GM18873 (cell line): ENCODE results near the gene MAT2A.
A peak's percentile ranks its signal among the peaks of the same experiment; 100 is the strongest.
"Not testable (repeated sequence)": the region's sequence is repeated elsewhere in the genome, so short reads cannot be mapped to it uniquely, and the experiment has no call there.

ENCODE experiments used
- ATAC-seq: cut with Tn5 transposase; IDR thresholded peaks from one replicate; pipeline ENCODE4 v1.9.1; 2021; ENCODE audit warnings: mild to moderate bottlenecking, moderate library complexity, moderate number of reproducible peaks; ENCODE audit not compliant: unreplicated experiment, low FRiP score

The MAT2A gene

GRCh38 chr2:85577386-85578242, 38.6 kb downstream of the MAT2A start, which contains the start of gene VAMP8:
Gene VAMP8 (plus strand): TSS chr2:85577586. CDS start chr2:85577647, 61 bp downstream.
- peak; percentile 54 for ATAC-seq

GRCh38 chr2:85578243-85579180, 39.5 kb downstream of the MAT2A start:
- ATAC-seq, result peak; percentile 32

GRCh38 chr2:85579266-85579935, 40.4 kb downstream of the MAT2A start:
- no peak for ATAC-seq

DNA sequence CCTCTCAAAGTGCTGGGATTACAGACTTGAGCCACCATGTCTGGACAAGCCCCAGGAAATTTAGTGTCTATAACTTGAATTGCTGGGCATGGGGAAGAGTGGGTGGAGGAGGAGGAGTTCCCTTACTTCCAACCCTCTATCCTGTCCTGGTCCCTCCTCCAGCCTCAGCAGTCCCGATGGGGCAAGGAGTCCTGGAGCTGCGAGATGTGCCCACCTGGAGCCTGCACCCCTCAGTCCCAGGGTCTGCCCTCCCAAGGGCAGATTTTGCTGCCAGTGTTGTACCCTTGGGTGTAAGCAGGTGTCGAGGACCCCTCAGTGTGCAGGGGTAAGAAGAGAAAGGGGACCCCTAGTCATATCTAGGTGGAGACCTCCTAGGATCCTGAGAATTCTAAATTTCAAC, 41.2 kb downstream of the MAT2A start:
- ATAC-seq, result no peak

DNA sequence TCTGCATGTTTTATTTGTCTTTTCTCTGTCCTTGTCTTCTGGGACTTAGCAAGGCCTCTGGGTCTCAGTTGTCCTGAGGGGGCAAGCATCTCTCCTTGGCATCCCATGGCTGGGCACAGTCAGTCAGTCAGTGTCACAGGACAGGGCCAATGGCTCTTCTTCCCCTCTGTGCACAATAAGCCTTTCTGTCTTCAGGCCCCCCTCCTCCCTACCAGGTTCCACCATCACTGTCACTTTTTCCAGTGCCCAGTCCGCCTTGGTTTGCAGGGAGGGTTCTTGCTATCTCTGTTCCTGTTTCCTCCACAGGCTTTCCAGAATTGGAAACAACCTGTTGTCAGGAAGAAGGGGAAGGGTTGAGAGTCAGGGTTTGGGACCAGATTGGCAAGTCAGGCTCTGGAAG, 43.5 kb downstream of the MAT2A start:
- no peak for ATAC-seq

DNA sequence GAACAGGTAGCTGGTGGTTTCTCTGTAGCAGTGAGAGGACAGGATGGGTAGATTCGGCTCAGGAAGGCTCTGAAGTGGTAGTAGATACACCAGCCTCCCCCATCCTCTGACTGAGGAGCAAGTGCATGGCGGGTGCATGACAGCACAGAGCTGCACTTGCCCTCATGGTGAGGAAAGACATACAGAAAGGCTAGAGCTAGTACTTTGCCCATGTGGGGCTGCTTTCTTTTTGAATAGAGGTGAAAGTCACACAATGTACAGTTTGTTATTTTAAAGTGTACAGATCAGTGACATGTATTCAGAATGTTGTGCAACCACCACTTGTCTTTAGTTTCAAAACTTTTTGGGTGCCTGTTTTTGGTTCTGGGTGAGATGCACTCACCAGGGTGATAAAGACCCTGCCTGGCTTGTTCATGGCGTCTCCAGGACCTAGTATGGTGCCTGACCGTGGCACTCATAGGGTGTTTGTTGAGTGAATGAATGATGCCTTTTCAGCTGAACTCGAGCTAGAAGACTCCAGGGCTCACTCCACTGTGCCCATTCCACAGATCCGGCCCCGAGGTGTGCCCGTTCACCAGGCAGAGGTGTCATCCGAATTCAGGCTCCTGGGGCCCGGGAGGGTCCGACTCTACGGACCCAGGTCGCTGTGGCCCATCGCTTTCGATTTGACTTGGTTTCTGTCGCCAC, 44.8 kb downstream of the MAT2A start:
- no peak for ATAC-seq

- ATAC-seq, result no peak
Observed at GRCh38 chr2:85584354-85584856, 45.4 kb downstream of the MAT2A start, which contains the start of gene VAMP5. Gene VAMP5 (plus strand): TSS chr2:85584431. CDS start chr2:85584491, 60 bp downstream.

DNA sequence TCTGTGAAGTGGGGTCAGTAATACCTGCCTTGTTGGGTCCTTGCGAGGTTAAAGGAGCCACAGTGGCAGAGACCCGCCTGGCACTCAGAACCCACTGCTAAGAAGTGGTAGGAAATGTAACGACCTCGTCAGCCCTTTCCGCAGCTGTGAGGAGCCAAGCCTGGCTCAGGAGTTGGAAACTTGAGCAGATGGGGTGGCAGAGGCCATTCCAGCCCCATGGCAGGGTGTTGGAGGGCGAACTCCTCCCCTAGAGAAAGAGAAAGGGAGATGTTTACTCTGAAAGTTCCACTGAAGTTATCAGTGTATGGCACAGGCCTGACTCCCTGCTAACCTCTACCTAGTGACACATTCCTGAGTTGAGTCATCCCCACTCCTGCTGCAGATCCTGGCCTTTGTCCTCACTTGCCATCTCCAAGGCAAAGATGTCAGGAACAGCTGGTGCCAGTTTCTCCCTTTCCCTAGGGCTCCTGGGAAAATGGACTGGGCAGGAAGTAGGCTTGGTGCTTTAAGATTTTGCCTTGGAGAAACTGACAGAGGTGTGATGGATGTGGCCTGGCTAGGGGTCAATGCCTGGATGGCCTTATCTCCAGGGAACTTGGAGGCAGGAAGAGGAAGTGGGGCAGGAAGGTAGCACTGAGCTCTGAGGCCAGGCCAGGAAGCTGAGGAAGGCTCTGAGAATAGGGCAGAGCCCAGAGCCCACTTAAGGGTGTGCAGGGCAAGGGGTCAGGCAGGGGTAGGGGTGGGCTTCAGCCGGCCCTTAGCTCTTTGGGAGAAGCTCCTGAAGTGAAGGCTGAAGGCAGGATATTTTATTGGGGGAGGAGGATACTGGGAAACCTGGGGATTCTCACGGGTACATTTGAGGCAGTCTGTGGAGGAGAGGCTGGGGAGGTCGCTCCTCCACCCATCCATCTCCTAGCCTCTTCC, 46.2 kb downstream of the MAT2A start:
- peak; percentile 47 for ATAC-seq

DNA sequence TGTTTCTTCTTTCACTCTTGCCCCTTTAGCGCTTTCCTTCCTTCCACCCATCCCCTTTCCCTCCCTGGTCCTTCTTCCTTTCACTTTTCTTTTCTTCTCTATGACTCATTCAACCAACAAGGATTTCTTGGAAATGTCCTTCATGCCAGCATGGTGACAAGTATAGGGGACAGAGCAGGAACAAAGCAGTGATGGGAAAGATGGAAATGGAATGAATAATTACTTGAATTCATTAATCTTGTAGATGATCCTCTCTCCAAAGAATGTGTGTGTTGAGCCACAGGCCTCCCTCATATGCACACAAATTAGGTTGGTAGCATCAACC, 46.8 kb downstream of the MAT2A start:
- no peak for ATAC-seq

DNA sequence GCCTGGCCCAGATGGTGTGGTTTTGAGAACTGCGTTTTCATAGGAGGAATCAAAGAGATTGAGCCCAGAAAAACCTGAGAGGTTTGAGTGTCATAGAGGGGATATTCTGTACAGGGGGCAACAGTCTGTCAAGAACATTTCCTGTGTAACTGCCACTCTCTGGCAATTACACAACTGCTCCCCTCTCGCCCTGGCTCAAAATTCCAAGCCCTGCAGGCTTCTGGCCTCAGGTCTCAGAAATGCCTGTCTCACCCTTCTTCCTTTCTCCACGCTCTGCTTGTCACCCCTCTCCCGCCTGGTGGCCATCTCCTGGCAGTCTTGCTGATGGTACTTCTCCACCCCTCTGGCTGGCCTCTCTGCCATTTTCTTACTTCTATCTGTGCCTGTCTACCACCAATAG, 49.3 kb downstream of the MAT2A start:
- no peak for ATAC-seq

GRCh38 chr2:85588645-85589044, 49.7 kb downstream of the MAT2A start:
- ATAC-seq, result no peak

DNA sequence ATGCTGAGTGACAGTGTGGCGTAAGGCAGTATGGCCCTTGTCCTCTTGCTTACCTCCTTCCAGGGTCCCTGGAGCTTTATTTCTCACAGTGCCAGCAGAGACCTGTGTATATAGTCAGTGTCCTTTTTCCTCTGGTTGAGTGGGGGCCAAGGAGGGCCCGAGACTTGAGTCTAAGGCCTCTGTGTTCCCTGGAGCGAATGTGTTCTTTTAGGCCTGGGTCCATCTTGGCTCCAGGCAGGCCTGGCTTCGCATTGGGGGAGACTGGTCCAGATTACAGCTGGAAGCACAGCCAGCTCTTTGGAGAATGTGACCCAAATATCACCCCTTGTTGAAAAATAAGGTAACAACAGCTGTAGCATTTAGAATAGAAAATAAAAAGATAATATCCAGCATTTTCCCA, 50.2 kb downstream of the MAT2A start:
- ATAC-seq, result no peak

DNA sequence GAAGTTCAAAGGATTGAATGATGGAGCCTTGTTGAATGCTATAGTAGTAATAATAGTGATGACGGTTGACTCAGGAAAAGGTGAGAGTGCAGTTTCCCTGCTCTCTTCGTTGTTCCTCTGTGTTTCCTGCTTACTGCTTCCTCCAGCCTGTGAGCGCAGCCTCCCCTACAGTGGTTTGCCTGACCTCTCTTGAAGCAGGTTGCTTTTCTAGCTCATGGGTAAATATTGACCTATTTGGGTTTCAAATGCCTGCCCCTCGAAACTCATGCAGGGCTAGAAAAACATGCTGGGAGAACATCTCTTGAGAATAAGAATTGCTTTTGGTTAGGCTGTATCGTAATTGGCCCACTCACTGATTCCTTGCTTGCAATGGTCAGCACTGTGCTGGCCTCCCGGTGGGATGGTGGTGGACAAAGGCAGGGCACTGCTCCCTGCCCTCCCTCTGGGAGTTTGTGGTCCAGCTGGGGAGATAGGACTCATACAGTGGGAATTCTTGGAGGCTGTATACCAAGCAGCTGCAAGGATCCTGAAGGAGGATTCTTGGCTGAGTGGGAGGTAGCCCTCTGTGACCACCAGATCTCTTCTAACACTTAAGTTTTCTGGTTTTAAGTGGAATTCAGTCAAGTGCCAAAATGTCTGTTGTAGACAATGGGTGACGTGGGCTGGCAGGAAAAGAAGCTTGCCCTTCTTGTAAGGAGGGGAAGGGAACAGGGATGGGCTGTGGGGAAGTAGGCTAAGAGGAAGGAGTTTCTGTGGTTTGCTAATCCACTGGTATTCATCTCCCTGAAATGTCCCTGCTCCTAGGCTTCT, 51.2 kb downstream of the MAT2A start:
- ATAC-seq, result no peak

- no peak for ATAC-seq
Observed at GRCh38 chr2:85590950-85591349, 52.0 kb downstream of the MAT2A start.

DNA sequence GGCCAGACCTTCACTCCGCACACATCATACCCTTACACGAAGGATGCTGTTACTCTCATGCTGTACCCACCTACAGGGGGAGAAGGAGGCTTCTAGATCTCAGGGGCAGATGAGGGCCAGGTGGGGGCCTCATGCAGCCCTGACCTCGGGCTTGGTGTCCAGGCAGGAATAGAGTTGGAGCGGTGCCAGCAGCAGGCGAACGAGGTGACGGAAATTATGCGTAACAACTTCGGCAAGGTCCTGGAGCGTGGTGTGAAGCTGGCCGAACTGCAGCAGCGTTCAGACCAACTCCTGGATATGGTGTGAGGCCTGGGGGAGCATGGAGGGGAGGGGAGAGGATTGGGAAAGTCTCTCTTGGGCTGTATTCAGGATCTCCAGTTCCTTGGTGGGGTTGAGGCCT, 52.6 kb downstream of the MAT2A start:
- ATAC-seq, result no peak

DNA sequence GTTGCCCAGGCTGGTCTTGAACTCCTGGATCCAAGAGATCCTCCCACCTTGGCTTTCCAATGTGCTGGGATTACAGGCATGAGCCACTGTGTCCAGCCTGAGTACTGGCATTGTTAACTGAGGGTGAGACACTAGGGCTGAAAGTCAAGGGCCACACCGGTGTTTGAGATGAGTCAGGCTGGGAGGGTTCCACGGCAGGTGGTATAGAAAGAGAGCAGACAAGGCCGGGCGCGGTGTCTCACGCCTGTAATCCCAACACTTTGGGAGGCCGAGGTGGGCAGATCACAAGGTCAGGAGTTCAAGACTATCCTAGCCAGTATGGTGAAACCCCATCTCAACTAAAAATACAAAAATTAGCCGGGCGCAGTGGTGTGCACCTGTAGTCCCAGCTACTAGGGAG, 53.3 kb downstream of the MAT2A start:
- not testable (repeated sequence) for ATAC-seq

DNA sequence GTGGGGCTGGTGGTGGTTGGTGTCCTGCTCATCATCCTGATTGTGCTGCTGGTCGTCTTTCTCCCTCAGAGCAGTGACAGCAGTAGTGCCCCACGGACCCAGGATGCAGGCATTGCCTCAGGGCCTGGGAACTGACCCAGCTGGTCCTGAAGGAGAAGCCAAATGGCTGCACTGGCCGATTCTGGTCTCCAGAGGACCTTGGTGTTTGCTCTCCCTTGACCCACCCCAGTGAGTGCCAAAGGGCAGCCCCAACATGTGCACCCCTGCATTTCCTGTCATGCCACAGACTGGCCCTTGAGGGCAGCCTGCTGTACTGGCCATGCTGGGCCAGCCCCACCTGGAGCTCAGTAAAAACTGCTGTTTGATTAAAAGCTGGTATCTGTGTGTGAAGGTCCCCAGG, 54.1 kb downstream of the MAT2A start:
- ATAC-seq, result no peak
